H9 (cell line): ENCODE results near the gene RAD18. TPM values are rescaled to one million over a fixed set of nuclear protein-coding genes. Genes with fewer than 3 reads are reported as not detected.

Experiments used
- DNase-seq: peaks from one replicate; pipeline ENCODE4 v3.0.0-alpha.2; 2017
- H2AFZ ChIP-seq: one replicate; pipeline ENCODE4 v1.6.1; 2013; ENCODE audit warnings: mild to moderate bottlenecking, low read length, control low read depth, moderate library complexity
- H2AK5ac ChIP-seq: 2 replicates; pipeline ENCODE4 v1.6.1; 2013; ENCODE audit warnings: low read length, control low read depth, mixed read lengths; ENCODE audit not compliant: insufficient read length
- H2BK120ac ChIP-seq: one replicate; pipeline ENCODE4 v1.6.1; 2013; ENCODE audit warnings: low read depth, mild to moderate bottlenecking, low read length, control low read depth, inconsistent platforms; ENCODE audit not compliant: poor library complexity, severe bottlenecking
- H2BK12ac ChIP-seq: 2 replicates; pipeline ENCODE4 v1.6.1; 2013; ENCODE audit warnings: low read length, control low read depth, mixed read lengths, low read depth; ENCODE audit not compliant: insufficient read length
- H2BK15ac ChIP-seq: 2 replicates; pipeline ENCODE4 v1.6.1; 2013; ENCODE audit warnings: low read depth, low read length, control low read depth
- H2BK20ac ChIP-seq: one replicate; pipeline ENCODE4 v1.6.1; 2013; ENCODE audit warnings: low read depth, mild to moderate bottlenecking, low read length, control low read depth, inconsistent platforms; ENCODE audit not compliant: poor library complexity, severe bottlenecking
- H2BK5ac ChIP-seq: 2 replicates; pipeline ENCODE4 v1.6.1; 2013; ENCODE audit warnings: low read length, control low read depth, mixed read lengths; ENCODE audit not compliant: insufficient read length
- H3K14ac ChIP-seq: 2 replicates; pipeline ENCODE4 v1.6.1; 2013; ENCODE audit warnings: low read length, control low read depth; ENCODE audit not compliant: insufficient read depth
- H3K18ac ChIP-seq: 2 replicates; pipeline ENCODE4 v1.6.1; 2013; ENCODE audit warnings: low read depth, mild to moderate bottlenecking, mixed read lengths, low read length, control low read depth; ENCODE audit not compliant: insufficient read length
- H3K23ac ChIP-seq: 2 replicates; pipeline ENCODE4 v1.6.1; 2013; ENCODE audit warnings: low read length, control low read depth, mixed read lengths, low read depth; ENCODE audit not compliant: insufficient read length
- H3K23me2 ChIP-seq: 2 replicates; pipeline ENCODE4 v1.6.1; 2013; ENCODE audit warnings: low read depth, mild to moderate bottlenecking, mixed read lengths, low read length, control low read depth; ENCODE audit not compliant: insufficient read length, poor library complexity, severe bottlenecking
- H3K27ac ChIP-seq: 2 replicates; pipeline ENCODE4 v1.5.1; 2013; ENCODE audit warnings: low read length, control low read depth, mixed read lengths, low read depth; ENCODE audit not compliant: insufficient read length
- H3K27me3 ChIP-seq: 2 replicates; pipeline ENCODE4 v1.6.1; 2013; ENCODE audit warnings: low read length, control low read depth, inconsistent platforms; ENCODE audit not compliant: insufficient read depth
- H3K4ac ChIP-seq: 2 replicates; pipeline ENCODE4 v1.6.1; 2013; ENCODE audit warnings: low read depth, mild to moderate bottlenecking, control low read depth, inconsistent platforms, low read length, moderate library complexity
- H3K4me1 ChIP-seq: 2 replicates; pipeline ENCODE4 v1.6.1; 2013; ENCODE audit warnings: low read length, control low read depth, inconsistent platforms; ENCODE audit not compliant: insufficient read depth
- H3K4me2 ChIP-seq: 2 replicates; pipeline ENCODE4 v1.6.1; 2013; ENCODE audit warnings: low read length, control low read depth, mixed read lengths; ENCODE audit not compliant: insufficient read length, insufficient read depth
- H3K56ac ChIP-seq: 2 replicates; pipeline ENCODE4 v1.6.1; 2013; ENCODE audit warnings: low read depth, mild to moderate bottlenecking, mixed read lengths, low read length, control low read depth; ENCODE audit not compliant: insufficient read length
- H3K79me1 ChIP-seq: 2 replicates; pipeline ENCODE4 v1.6.1; 2013; ENCODE audit warnings: low read depth, mild to moderate bottlenecking, moderate library complexity, low read length, control low read depth, inconsistent platforms; ENCODE audit not compliant: insufficient read depth, poor library complexity, severe bottlenecking
- H3K79me2 ChIP-seq: 2 replicates; pipeline ENCODE4 v1.6.1; 2013; ENCODE audit warnings: low read length, control low read depth, inconsistent platforms; ENCODE audit not compliant: insufficient read depth
- H3K9ac ChIP-seq: 2 replicates; pipeline ENCODE4 v1.6.1; 2013; ENCODE audit warnings: low read length, control low read depth, mixed read lengths; ENCODE audit not compliant: insufficient read length; ENCODE audit errors: extremely low read depth
- H3K9me3 ChIP-seq: one replicate; pipeline ENCODE4 v1.6.1; 2013; ENCODE audit warnings: low read depth, low read length, inconsistent platforms; ENCODE audit not compliant: control insufficient read depth
- H3T11ph ChIP-seq: one replicate; pipeline ENCODE4 v1.6.1; 2013; ENCODE audit warnings: mild to moderate bottlenecking, low read length, control low read depth, inconsistent platforms
- H4K20me1 ChIP-seq: one replicate; pipeline ENCODE4 v1.6.1; 2013; ENCODE audit not compliant: control insufficient read depth, insufficient read length, insufficient read depth
- H4K5ac ChIP-seq: 2 replicates; pipeline ENCODE4 v1.6.1; 2013; ENCODE audit warnings: low read depth, mild to moderate bottlenecking, mixed read lengths, low read length, control low read depth; ENCODE audit not compliant: insufficient read length
- H4K8ac ChIP-seq: replicated peaks from 2 replicates; pipeline ENCODE4 v1.6.1; 2013; ENCODE audit warnings: low read length, control low read depth, mixed read lengths, low read depth; ENCODE audit not compliant: insufficient read length
- H4K91ac ChIP-seq: 2 replicates; pipeline ENCODE4 v1.6.1; 2013; ENCODE audit warnings: low read depth, mild to moderate bottlenecking, moderate library complexity, mixed read lengths, low read length, control low read depth; ENCODE audit not compliant: insufficient read length
- H3K27ac Mint-ChIP-seq, 3 experiments: 2 replicates in 2 of 3; 3 replicates in 1 of 3; pipeline ENCODE4 v1.8.0; 2020 to 2021; ENCODE audit warnings: mixed read lengths in 3 of 3, mild to moderate bottlenecking in 1 of 3, moderate library complexity in 1 of 3
- H3K27me3 Mint-ChIP-seq: 2 replicates; pipeline ENCODE4 v1.8.0; 2021; ENCODE audit warnings: low read depth, mild to moderate bottlenecking, moderate library complexity, mixed read lengths
- H3K36me3 Mint-ChIP-seq, 3 experiments: 2 replicates in 2 of 3; 3 replicates in 1 of 3; pipeline ENCODE4 v1.8.0; 2020 to 2021; ENCODE audit warnings: low read depth in 3 of 3, mixed read lengths in 3 of 3; ENCODE audit not compliant: insufficient read depth in 1 of 3
- H3K4me1 Mint-ChIP-seq, 2 experiments: 2 replicates each; pipeline ENCODE4 v1.8.0; 2020; ENCODE audit warnings: mixed read lengths in 2 of 2
- H3K4me3 Mint-ChIP-seq, 2 experiments: 2 replicates in 1 of 2; 3 replicates in 1 of 2; pipeline ENCODE4 v1.8.0; 2020 to 2021; ENCODE audit warnings: mild to moderate bottlenecking in 2 of 2, mixed read lengths in 2 of 2, moderate library complexity in 1 of 2
- H3K9me3 Mint-ChIP-seq, 2 experiments: 2 replicates in 1 of 2; 3 replicates in 1 of 2; pipeline ENCODE4 v1.8.0; 2020; ENCODE audit warnings: mild to moderate bottlenecking in 2 of 2, mixed read lengths in 2 of 2, moderate library complexity in 1 of 2
- CTCF ChIP-seq: fragments of 200-600 bp; sonication (generic); conservative IDR thresholded peaks from 3 replicates; pipeline ENCODE4 v1.8.0; 2021; ENCODE audit warnings: antibody characterized with exemption, mild to moderate bottlenecking
- WGBS: extraction: QIAGEN DNeasy Blood & Tissue Kit; methylation state at CpG from one replicate; pipeline ENCODE4 v1.1.7; 2013; ENCODE audit warnings: missing lambda C conversion rate, low lambda C conversion rate, mixed read lengths; ENCODE audit not compliant: insufficient read length; ENCODE audit errors: extremely low coverage; 5-methylcytosine and 5-hydroxymethylcytosine counted together
- total RNA-seq: library from RNA; stranded (reverse); gene quantifications from 2 replicates; pipeline ENCODE4 v1.2.1, GENCODE V29; 2021

Gene RAD18
- total RNA-seq, 1 experiment from 2014 or later: 27.8 TPM

- Mint-ChIP-seq H3K4me3 (peak overlapping the region; percentile 67 to 69), H3K27ac (peak overlapping the region in 1 of 3 experiments; percentile 86; a peak in 2 of 7 replicates), H3K36me3 (no peaks in the 10 kb centered on the region), H3K27me3 (peaks cover 2% of the 10 kb centered on the region; the same call in 1 of the 2 replicates), H3K4me1 (peaks cover 8 to 10% of the 10 kb centered on the region in 2 experiments), H3K9me3 (no peaks in the 10 kb centered on the region)
- Histone ChIP-seq H3T11ph (no peak overlapping the region), H4K5ac (no peak overlapping the region), H3K79me1 (no peaks in the 10 kb centered on the region), H3K56ac (no peak overlapping the region), H3K9ac (no peak overlapping the region), H2BK15ac (no peak overlapping the region), H3K4me2 (peak overlapping the region; percentile 40), H3K4me1 (no peaks in the 10 kb centered on the region), H3K79me2 (no peaks in the 10 kb centered on the region), H3K23me2 (no peaks in the 10 kb centered on the region), H3K27ac (no peak overlapping the region), H2AFZ (no peak overlapping the region), H2BK12ac (no peak overlapping the region), H2BK20ac (no peak overlapping the region), H3K23ac (no peak overlapping the region), H4K8ac (no peak overlapping the region), H2BK5ac (no peak overlapping the region), H3K14ac (no peak overlapping the region), H2AK5ac (no peak overlapping the region), H4K20me1 (no peaks in the 10 kb centered on the region), H3K27me3 (no peaks in the 10 kb centered on the region), H2BK120ac (no peak overlapping the region), H4K91ac (no peak overlapping the region), H3K4ac (no peak overlapping the region), H3K18ac (peak overlapping the region; percentile 41), H3K9me3 (no peaks in the 10 kb centered on the region)
- TF ChIP-seq CTCF: peak; percentile 83
- peak; percentile 89 for DNase-seq
- no CpG with 5 or more reads among the region's 15 CpGs for WGBS
Measured at GRCh38 chr3:8987645-8988383, 24.5 kb upstream of the RAD18 start.
